GM12892 (cell line): ENCODE data around the gene ESPNL.

Experiments used
- POLR2A ChIP-seq: IDR thresholded peaks from 2 replicates; pipeline ENCODE4 v1.6.1; 2011; ENCODE audit warnings: low read depth, low read length, control low read depth
- POLR2AphosphoS5 ChIP-seq: IDR thresholded peaks from 2 replicates; pipeline ENCODE4 v1.6.1; 2011; ENCODE audit warnings: low read depth, low read length, control low read depth
- TAF1 ChIP-seq: IDR thresholded peaks from 2 replicates; pipeline ENCODE4 v1.6.1; 2011; ENCODE audit warnings: low read depth, mild to moderate bottlenecking, control low read depth, low read length, borderline replicate concordance

- TF ChIP-seq POLR2A (no peak), POLR2AphosphoS5 (no peak), TAF1 (no peak)
Measured at GRCh38 chr2:238139196-238140039, 39.3 kb downstream of the ESPNL start.
